ENCODE data around the gene NCAM2. TPM values are rescaled to one million over a fixed set of nuclear protein-coding genes. Genes with fewer than 3 reads are reported as not detected.

NCAM2 gene
- total RNA-seq, 1 donor from 2014 or later = 15.9 TPM

GRCh38 chr21:20971296-20971921, 26.8 kb upstream of the NCAM2 start:
- Histone ChIP-seq H3K9me3 (no peaks in the 10 kb centered on the region), H3K4me1 (no peaks in the 10 kb centered on the region), H3K36me3 (no peaks in the 10 kb centered on the region), H3K27me3 (no peaks in the 10 kb centered on the region), H3K4me3 (no peak overlapping the region), H3K27ac (no peak overlapping the region)
- TF ChIP-seq CTCF (IDR thresholded peaks at IDR 0.05) = peak; percentile 44
- no peak for DNase-seq
- intact Hi-C loops (cut with DNase I) = no loop called here
- ATAC-seq = peak; percentile 54

- TF ChIP-seq CTCF (IDR thresholded peaks at IDR 0.05) = no peak
- ATAC-seq (no peak), DNase-seq (no peak)
- intact Hi-C loops (cut with DNase I) = no loop called here
- no peak overlapping the region for H3K4me3 ChIP-seq
- no peaks in the 10 kb centered on the region for H3K36me3 ChIP-seq
- H3K9me3 ChIP-seq = no peaks in the 10 kb centered on the region
- peaks cover 9% of the 10 kb centered on the region for H3K27me3 ChIP-seq
- H3K4me1 ChIP-seq = peaks cover 18% of the 10 kb centered on the region
- H3K27ac ChIP-seq = no peak overlapping the region
Measured at GRCh38 chr21:20994790-20995189, 3.4 kb upstream of the NCAM2 start.

GRCh38 chr21:20996421-20997310, 1.5 kb upstream of the NCAM2 start:
- DNase-seq = no peak
- intact Hi-C loops (cut with DNase I) = no loop called here
- H3K9me3 ChIP-seq = no peaks in the 10 kb centered on the region
- H3K4me1 ChIP-seq = peaks cover 18% of the 10 kb centered on the region
- peak overlapping the region; percentile 59 for H3K4me3 ChIP-seq
- peaks cover 9% of the 10 kb centered on the region for H3K27me3 ChIP-seq
- ATAC-seq = no peak
- TF ChIP-seq CTCF (IDR thresholded peaks at IDR 0.05) = no peak
- no peaks in the 10 kb centered on the region for H3K36me3 ChIP-seq
- no peak overlapping the region for H3K27ac ChIP-seq

- Histone ChIP-seq H3K4me1 (peaks cover 18% of the 10 kb centered on the region), H3K27ac (no peak overlapping the region), H3K36me3 (no peaks in the 10 kb centered on the region), H3K4me3 (peak overlapping the region; percentile 59), H3K27me3 (peaks cover 9% of the 10 kb centered on the region), H3K9me3 (no peaks in the 10 kb centered on the region)
- DNase-seq = no peak
- peak; percentile 32 for ATAC-seq
- no peak for TF ChIP-seq CTCF (IDR thresholded peaks at IDR 0.05)
- intact Hi-C loops (cut with DNase I) = no loop called here
Measured at GRCh38 chr21:20997311-20997635, 936 bp upstream of the NCAM2 start.

- H3K27ac ChIP-seq = no peak overlapping the region
- TF ChIP-seq CTCF (IDR thresholded peaks at IDR 0.05) = no peak
- no peaks in the 10 kb centered on the region for H3K36me3 ChIP-seq
- DNase-seq (no peak), ATAC-seq (peak; percentile 56)
- peak overlapping the region; percentile 59 for H3K4me3 ChIP-seq
- H3K27me3 ChIP-seq = peaks cover 9% of the 10 kb centered on the region
- no peaks in the 10 kb centered on the region for H3K9me3 ChIP-seq
- intact Hi-C loops (cut with DNase I) = no loop called here
- peaks cover 18% of the 10 kb centered on the region for H3K4me1 ChIP-seq
Measured at GRCh38 chr21:20998456-20998789, 214 bp downstream of the NCAM2 start.
